Measurements from ENCODE around the gene ASPN. TPM values are rescaled to one million over a fixed set of nuclear protein-coding genes. Genes with fewer than 3 reads are reported as not detected.

Gene ASPN
- total and polyA plus RNA-seq, 8 donors: 0.51 to 16.5 (median 1.8) TPM

DNA sequence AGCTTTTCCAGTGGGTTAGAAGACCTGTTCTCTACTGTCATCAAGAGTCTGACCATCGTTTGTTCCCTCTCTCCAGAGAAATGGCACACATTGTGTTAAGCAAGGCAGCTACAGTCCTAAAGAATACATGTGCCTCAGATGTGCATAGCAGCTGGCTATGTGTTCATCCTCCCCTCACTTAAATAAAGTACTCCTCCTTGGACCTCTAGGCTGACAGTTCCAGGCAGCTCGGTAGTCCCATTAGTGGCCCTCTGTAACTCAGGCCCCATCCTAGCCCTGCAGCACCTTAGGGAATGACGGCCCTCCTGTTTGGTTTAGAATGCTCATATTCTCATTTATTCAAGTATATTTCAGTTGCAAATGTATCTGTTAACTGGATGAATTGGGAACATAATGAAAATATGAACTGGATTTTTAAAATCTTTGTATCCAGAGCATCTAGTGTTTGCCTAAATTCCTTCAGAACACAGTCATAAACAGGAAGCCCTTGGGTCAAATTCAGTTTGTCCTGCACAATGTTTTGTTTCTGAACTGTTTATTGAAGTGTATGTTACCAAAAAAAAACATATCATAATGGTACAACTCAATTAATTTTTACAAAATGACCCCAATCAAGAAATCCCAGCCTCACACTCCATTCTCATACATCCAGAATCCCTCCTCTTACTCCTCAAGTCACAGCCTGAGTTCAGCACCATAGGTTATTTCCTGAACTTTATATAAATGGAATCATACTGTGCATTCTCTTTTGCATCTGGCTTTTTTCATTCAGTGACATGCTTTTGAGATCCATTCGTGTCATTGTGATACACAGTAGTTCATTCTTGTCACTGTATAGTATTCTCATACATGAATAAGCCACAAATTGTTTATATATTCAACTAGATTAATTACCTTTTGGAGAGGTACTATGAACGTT, 1.6 kb upstream of the ASPN start:
- no peak overlapping the region for H3K4me3 ChIP-seq
- ATAC-seq (no peak), FAIRE-seq (no peak), DNase-seq (no peak)
- H3K9me3 ChIP-seq: no peaks in the 10 kb centered on the region
- no peaks in the 10 kb centered on the region for H3K27me3 ChIP-seq
- TF ChIP-seq, protein P1, sequence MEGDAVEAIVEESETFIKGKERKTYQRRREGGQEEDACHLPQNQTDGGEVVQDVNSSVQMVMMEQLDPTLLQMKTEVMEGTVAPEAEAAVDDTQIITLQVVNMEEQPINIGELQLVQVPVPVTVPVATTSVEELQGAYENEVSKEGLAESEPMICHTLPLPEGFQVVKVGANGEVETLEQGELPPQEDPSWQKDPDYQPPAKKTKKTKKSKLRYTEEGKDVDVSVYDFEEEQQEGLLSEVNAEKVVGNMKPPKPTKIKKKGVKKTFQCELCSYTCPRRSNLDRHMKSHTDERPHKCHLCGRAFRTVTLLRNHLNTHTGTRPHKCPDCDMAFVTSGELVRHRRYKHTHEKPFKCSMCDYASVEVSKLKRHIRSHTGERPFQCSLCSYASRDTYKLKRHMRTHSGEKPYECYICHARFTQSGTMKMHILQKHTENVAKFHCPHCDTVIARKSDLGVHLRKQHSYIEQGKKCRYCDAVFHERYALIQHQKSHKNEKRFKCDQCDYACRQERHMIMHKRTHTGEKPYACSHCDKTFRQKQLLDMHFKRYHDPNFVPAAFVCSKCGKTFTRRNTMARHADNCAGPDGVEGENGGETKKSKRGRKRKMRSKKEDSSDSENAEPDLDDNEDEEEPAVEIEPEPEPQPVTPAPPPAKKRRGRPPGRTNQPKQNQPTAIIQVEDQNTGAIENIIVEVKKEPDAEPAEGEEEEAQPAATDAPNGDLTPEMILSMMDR (IDR thresholded peaks at IDR 0.05): no peak
- H3K4me1 ChIP-seq: peaks cover 0 to 4% (median 0%) of the 10 kb centered on the region in 3 donors
- H3K27ac ChIP-seq: no peak overlapping the region
- intact Hi-C loops (cut with DNase I): no loop called here
- 80 to 88% methylated on average over 5 of the region's 5 CpGs for WGBS, 2 donors
- H3K36me3 ChIP-seq: no peaks in the 10 kb centered on the region

DNA sequence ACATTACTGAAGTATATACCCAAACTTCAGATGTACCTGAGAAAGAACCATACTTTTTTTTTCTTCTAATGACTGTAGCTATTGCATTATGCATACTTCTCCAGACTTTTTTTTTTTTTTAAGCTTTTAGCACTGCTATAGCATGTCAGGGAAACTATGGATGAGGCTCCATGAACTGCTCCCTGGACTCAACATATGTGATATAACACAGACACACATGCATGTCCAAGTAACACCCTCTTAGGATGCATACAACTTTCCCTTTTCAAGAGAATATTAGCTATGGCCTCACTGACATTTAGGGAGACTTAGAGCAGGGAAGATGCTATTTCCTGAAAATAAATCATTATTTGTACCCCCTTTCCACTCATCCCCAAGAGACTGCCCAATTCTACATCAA, 499 bp upstream of the ASPN start:
- FAIRE-seq (no peak), DNase-seq (no peak), ATAC-seq (no peak)
- Histone ChIP-seq H3K4me3 (no peak overlapping the region), H3K4me1 (peaks cover 0 to 4% (median 0%) of the 10 kb centered on the region in 3 donors), H3K9me3 (no peaks in the 10 kb centered on the region), H3K36me3 (no peaks in the 10 kb centered on the region), H3K27me3 (no peaks in the 10 kb centered on the region), H3K27ac (no peak overlapping the region)
- intact Hi-C loops (cut with DNase I): no loop called here
- TF ChIP-seq, protein P1 (IDR thresholded peaks at IDR 0.05): no peak

DNA sequence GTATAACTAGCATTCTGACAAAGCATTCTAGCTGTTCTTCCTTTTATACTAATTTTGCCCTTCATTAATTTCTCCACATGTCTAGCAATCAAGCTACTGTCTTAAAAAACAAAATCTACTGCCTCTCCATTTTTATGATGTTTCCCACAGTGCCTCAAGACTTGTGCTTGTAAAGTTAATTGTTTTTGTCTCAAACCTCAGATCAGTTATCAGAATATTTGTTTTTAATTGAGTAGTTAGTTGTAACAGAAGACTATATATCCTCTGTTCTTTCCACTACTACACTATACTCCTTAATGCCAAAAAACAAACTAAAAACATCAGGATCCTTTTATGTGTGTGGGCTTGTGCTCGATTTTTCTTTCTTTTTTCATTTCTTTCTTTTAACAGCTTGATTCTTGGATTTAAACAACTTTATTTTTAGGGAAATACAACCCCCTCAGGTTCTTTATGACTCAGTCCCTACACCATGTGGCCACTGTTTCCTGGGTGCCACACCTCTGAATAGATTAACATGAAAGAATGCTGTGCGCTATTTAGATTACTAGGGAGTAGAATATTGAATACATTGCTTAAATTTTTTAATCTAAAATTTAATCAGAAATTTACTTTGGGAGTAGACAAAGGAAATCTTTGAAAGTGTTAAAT, 1.2 kb downstream of the ASPN start:
- H3K27ac ChIP-seq: no peak overlapping the region
- WGBS, 2 donors: 72 to 84% methylated on average over 2 of the region's 2 CpGs
- ATAC-seq (no peak), DNase-seq (no peak), FAIRE-seq (no peak)
- TF ChIP-seq, protein P1 (IDR thresholded peaks at IDR 0.05): no peak
- H3K27me3 ChIP-seq: no peaks in the 10 kb centered on the region
- H3K36me3 ChIP-seq: no peaks in the 10 kb centered on the region
- peaks cover 0 to 4% (median 0%) of the 10 kb centered on the region in 3 donors for H3K4me1 ChIP-seq
- intact Hi-C loops (cut with DNase I): no loop called here
- no peak overlapping the region for H3K4me3 ChIP-seq
- H3K9me3 ChIP-seq: no peaks in the 10 kb centered on the region

DNA sequence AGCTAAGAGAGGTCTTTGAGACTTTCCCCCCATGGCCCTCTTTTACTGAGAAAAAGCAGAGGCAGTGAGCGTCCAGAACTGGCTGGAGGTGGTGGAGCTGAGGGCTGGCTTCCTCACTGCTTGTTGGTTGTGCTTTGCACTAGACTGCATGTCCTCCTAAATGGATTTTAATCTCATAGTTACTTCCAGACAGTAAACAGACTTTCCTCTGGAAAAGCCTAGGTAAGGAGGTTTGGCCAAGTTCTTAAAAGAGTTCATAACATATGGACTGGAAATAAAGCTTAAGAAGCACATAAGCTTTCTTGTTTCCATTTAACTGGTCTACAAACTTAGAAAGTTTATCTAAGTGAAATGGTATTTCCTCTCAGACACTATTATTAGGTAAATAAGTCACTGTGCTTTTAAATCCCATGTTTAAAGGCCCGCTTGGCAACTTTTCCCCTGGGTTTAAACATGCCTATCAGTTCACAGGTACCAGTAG, 2.0 kb downstream of the ASPN start:
- ATAC-seq (peak in 3 of 4 donors; percentile 29 to 50 (median 46)), DNase-seq (no peak), FAIRE-seq (no peak)
- Histone ChIP-seq H3K27me3 (no peaks in the 10 kb centered on the region), H3K4me3 (no peak overlapping the region), H3K9me3 (no peaks in the 10 kb centered on the region), H3K36me3 (no peaks in the 10 kb centered on the region), H3K27ac (peak overlapping the region in 2 of 4 donors; percentile 0 to 5), H3K4me1 (peaks cover 0 to 4% (median 0%) of the 10 kb centered on the region in 3 donors)
- TF ChIP-seq, protein P1 (IDR thresholded peaks at IDR 0.05): no peak
- 80 to 83% methylated on average over 2 of the region's 2 CpGs for WGBS, 2 donors
- intact Hi-C loops (cut with DNase I): no loop called here
